K562 (cell line): ENCODE measurements around the gene TENM3. TPM values are rescaled to one million over a fixed set of nuclear protein-coding genes. Genes with fewer than 3 reads are reported as not detected.

Experiments used
- ATAC-seq: fragments of 200-7000 bp; cut with Tn5 transposase; 3 replicates; pipeline ENCODE4 v1.9.1; 2020; ENCODE audit warnings: moderate library complexity
- BruUV-seq: library from RNA; stranded (reverse); fragments of 400-500 nt; replicated peaks from 2 replicates; lab custom pipeline; 2021; lab: Mats Ljungman, UMichigan
- CTCF ChIA-PET: fragments of 300-600 bp; formaldehyde crosslinking; extraction: SDS; loops from one replicate; lab custom pipeline; 2021; ENCODE audit warnings: low intra/inter-chr PET ratio; lab: Yijun Ruan, JAX
- POLR2A ChIA-PET: fragments of 300-600, 350-650 bp; sonication (Branson Sonifier 250); formaldehyde crosslinking; extraction: SDS; loops from one replicate; lab custom pipeline; 2021; ENCODE audit warnings: antibody characterized with exemption, inconsistent platforms; lab: Yijun Ruan, JAX
- DNase-seq, 4 experiments: peaks; one replicate each; pipeline versions ENCODE4 v3.0.0 to v3.0.0-alpha.2; 2011 to 2018; ENCODE audit warnings: low spot score in 3 of 4, mixed read lengths in 3 of 4; ENCODE audit errors: extremely low read depth in 1 of 4
- FAIRE-seq: peaks from 2 replicates; lab custom pipeline; 2011; peaks lifted over from hg19 to GRCh38; lab: Jason Lieb, UNC
- H2AFZ ChIP-seq: 2 replicates; pipeline ENCODE4 v1.6.0; 2011; ENCODE audit warnings: low read depth, low read length, control low read depth, inconsistent platforms
- H3K27ac ChIP-seq: fragments of 200-600 bp; 3 replicates; pipeline ENCODE4 v1.8.0; 2011; ENCODE audit warnings: low read depth, mild to moderate bottlenecking, control low read depth, inconsistent platforms, low read length, moderate library complexity, mixed read lengths; ENCODE audit errors: extremely low read depth
- H3K27me3 ChIP-seq, 2 experiments: fragments of 300-600 bp in 1 of 2; 2 replicates in 1 of 2; 3 replicates in 1 of 2; pipeline versions ENCODE4 v1.6.0 to v1.8.0; 2011; ENCODE audit warnings: inconsistent platforms in 2 of 2, low read length in 2 of 2, mild to moderate bottlenecking in 1 of 2, mixed read lengths in 1 of 2, moderate library complexity in 1 of 2; ENCODE audit not compliant: control insufficient read depth in 2 of 2, insufficient read depth in 2 of 2
- H3K36me3 ChIP-seq: fragments of 300-600 bp; 3 replicates; pipeline ENCODE4 v1.8.0; 2011; ENCODE audit warnings: mild to moderate bottlenecking, low read length, inconsistent platforms; ENCODE audit not compliant: control insufficient read depth, insufficient read depth
- H3K4me1 ChIP-seq, 2 experiments: fragments of 200-600 bp in 1 of 2; replicated peaks in 1 of 2; 2 replicates in 1 of 2; 3 replicates in 1 of 2; pipeline versions ENCODE4 v1.5.1 to v1.8.0; 2011; ENCODE audit warnings: inconsistent platforms in 2 of 2, low read length in 2 of 2, mild to moderate bottlenecking in 1 of 2, mixed read lengths in 1 of 2, moderate library complexity in 1 of 2; ENCODE audit not compliant: control insufficient read depth in 2 of 2, insufficient read depth in 2 of 2
- H3K4me2 ChIP-seq: 2 replicates; pipeline ENCODE4 v1.6.1; 2011; ENCODE audit warnings: low read length, control low read depth, inconsistent platforms, mixed read lengths; ENCODE audit not compliant: insufficient read depth
- H3K4me3 ChIP-seq: fragments of 200-600 bp; sonication (generic), shearing (Covaris generic); 2 replicates; pipeline ENCODE4 v1.5.1; 2016; ENCODE audit warnings: control low read depth, inconsistent platforms
- H3K79me2 ChIP-seq: fragments of 200-600 bp; 3 replicates; pipeline ENCODE4 v1.8.0; 2011; ENCODE audit warnings: low read length, inconsistent platforms; ENCODE audit not compliant: control insufficient read depth, insufficient read depth
- H3K9ac ChIP-seq, 2 experiments: 2 replicates each; pipeline versions ENCODE4 v1.6.0 to v1.6.1; 2011; ENCODE audit warnings: low read depth in 2 of 2, low read length in 2 of 2, control low read depth in 1 of 2, inconsistent platforms in 1 of 2, mild to moderate bottlenecking in 1 of 2, mixed read lengths in 1 of 2; ENCODE audit not compliant: insufficient read depth in 1 of 2
- H3K9me1 ChIP-seq: one replicate; pipeline ENCODE4 v1.6.0; 2011; ENCODE audit warnings: inconsistent platforms, mild to moderate bottlenecking, low read length, moderate library complexity; ENCODE audit not compliant: control insufficient read depth, insufficient read depth
- H3K9me3 ChIP-seq: replicated peaks from 2 replicates; pipeline ENCODE4 v1.5.1; 2011; ENCODE audit warnings: low read depth, low read length, inconsistent platforms; ENCODE audit not compliant: control insufficient read depth, insufficient read depth
- H4K20me1 ChIP-seq: replicated peaks from 2 replicates; pipeline ENCODE4 v1.6.1; 2011; ENCODE audit warnings: low read length, inconsistent platforms, mixed read lengths; ENCODE audit not compliant: control insufficient read depth, insufficient read depth
- BRF1 ChIP-seq: IDR thresholded peaks from 3 replicates; pipeline ENCODE4 v1.6.1; 2011; ENCODE audit warnings: borderline replicate concordance, mild to moderate bottlenecking; ENCODE audit not compliant: insufficient read length; ENCODE audit errors: extremely low read depth
- CSDE1 ChIP-seq, 2 experiments: fragments of 450-650 bp; IDR thresholded peaks; 2 replicates each; pipeline ENCODE4 v1.6.1; 2016; ENCODE audit warnings: mild to moderate bottlenecking in 1 of 2
- DPF2 ChIP-seq: fragments of 450-650 bp; IDR thresholded peaks from 2 replicates; pipeline ENCODE4 v1.6.1; 2016
- E2F1 ChIP-seq: sonication (generic); formaldehyde crosslinking; IDR thresholded peaks from 2 replicates; pipeline ENCODE4 v1.8.1; 2023; ENCODE audit warnings: mild to moderate bottlenecking, missing genetic modification reagents, moderate library complexity
- HMBOX1 ChIP-seq: sonication (generic); IDR thresholded peaks from 2 replicates; pipeline ENCODE4 v1.6.1; 2016
- IRF2 ChIP-seq: sonication (generic); formaldehyde crosslinking; IDR thresholded peaks from 2 replicates; pipeline ENCODE4 v1.8.1; 2022; ENCODE audit warnings: mild to moderate bottlenecking, missing genetic modification reagents
- MAFF ChIP-seq: IDR thresholded peaks from 2 replicates; pipeline ENCODE4 v1.6.1; 2012; ENCODE audit warnings: low read length, improper control_type of control experiment
- POU5F1 ChIP-seq: fragments of 150-350 bp; IDR thresholded peaks from 2 replicates; pipeline ENCODE4 v1.6.1; 2014; ENCODE audit warnings: borderline replicate concordance, low read length, low read depth, mild to moderate bottlenecking; ENCODE audit not compliant: partially characterized antibody
- RBM34 ChIP-seq: fragments of 200-400 bp; formaldehyde crosslinking; IDR thresholded peaks from 2 replicates; pipeline ENCODE4 v1.6.1; 2018; ENCODE audit warnings: low read length, borderline replicate concordance; ENCODE audit not compliant: insufficient read depth
- SMARCA5 ChIP-seq: fragments of 450-650 bp; IDR thresholded peaks from 2 replicates; pipeline ENCODE4 v1.6.1; 2016
- SRSF3 ChIP-seq: fragments of 200-400 bp; formaldehyde crosslinking; IDR thresholded peaks from 2 replicates; pipeline ENCODE4 v1.6.1; 2016; ENCODE audit warnings: mild to moderate bottlenecking, low read length, moderate library complexity; ENCODE audit not compliant: insufficient read depth
- TEAD1 ChIP-seq, 2 experiments: fragments of 450-650 bp in 1 of 2; sonication (generic) in 1 of 2; formaldehyde crosslinking; IDR thresholded peaks; 2 replicates each; pipeline versions ENCODE4 v1.4.0 to v1.8.0; 2020 to 2022; ENCODE audit warnings: mild to moderate bottlenecking in 2 of 2, missing genetic modification reagents in 1 of 2
- TOE1 ChIP-seq, 2 experiments: fragments of 450-650 bp in 1 of 2; sonication (generic) in 1 of 2; formaldehyde crosslinking in 1 of 2; IDR thresholded peaks; 2 replicates each; pipeline versions ENCODE4 v1.7.1 to v1.8.0; 2016 to 2022; ENCODE audit warnings: borderline replicate concordance in 2 of 2, mild to moderate bottlenecking in 2 of 2, antibody characterized with exemption in 1 of 2, inconsistent platforms in 1 of 2, low read depth in 1 of 2, missing genetic modification reagents in 1 of 2, moderate library complexity in 1 of 2
- ZNF41 ChIP-seq: fragments of 250-450 bp; sonication (Bioruptor Pico); conservative IDR thresholded peaks from 2 replicates; pipeline ENCODE4 v1.4.0; 2020; ENCODE audit warnings: mild to moderate bottlenecking
- WGBS: fragments of 100-300 bp; shearing (Covaris generic); methylation state at CpG from one replicate; pipeline ENCODE4 v1.1.6; 2016; ENCODE audit warnings: low coverage, mixed read lengths; ENCODE audit not compliant: insufficient coverage; ENCODE audit errors: missing lambda C conversion rate; 5-methylcytosine and 5-hydroxymethylcytosine counted together
- in situ Hi-C: fragments of 300-500 bp; cut with MboI; formaldehyde crosslinking; loops from 4 replicates; pipeline ENCODE4 v1.15.0; 2018; ENCODE audit warnings: inconsistent platforms, mixed read lengths
- intact Hi-C: fragments of 100-400 bp; cut with micrococcal nuclease; formaldehyde crosslinking; loops from 2 replicates; pipeline ENCODE4 v1.14.2; 2022
- polyA plus RNA-seq, 8 experiments: library from polyadenylated mRNA; depleted of rRNA in 4 of 8; stranded (reverse) in 5 of 8; unstranded in 3 of 8; fragments of >200 nt; fragmentation: Nextera tagmentation in 2 of 8; fragmentation: Illumina TruSeq in 1 of 8; extraction: Ambion mirVana in 2 of 8; extraction: Trizol in 1 of 8; gene quantifications; 2 replicates each; pipeline versions ENCODE4 v1.2.1 to v1.2.3, GENCODE V29; 2011 to 2014; ENCODE audit warnings: inconsistent platforms in 1 of 8, missing spikeins in 1 of 8
- total RNA-seq, 7 experiments: library from RNA; depleted of rRNA in 6 of 7; stranded (reverse); fragments of >200 nt in 6 of 7; fragmentation: Illumina TruSeq in 2 of 7; extraction: Trizol in 2 of 7; gene quantifications; 2 replicates each; pipeline versions ENCODE4 v1.2.1 to v1.2.3, GENCODE V29; 2011 to 2021; ENCODE audit warnings: low replicate concordance in 1 of 7

TENM3 gene
- total and polyA plus RNA-seq, 9 of the 15 experiments (the other 6 are each of a cell fraction or from before 2014, with no cell fraction given): 0.01 to 0.02 TPM; not detected in 7

- intact Hi-C loops (no loop called here), in situ Hi-C loops (no loop called here)
- POLR2A ChIA-PET: no interaction called here
- H3K4me1 ChIP-seq: no peaks in the 10 kb centered on the region
- H3K9me3 ChIP-seq: no peaks in the 10 kb centered on the region
- DNase-seq: no peak
- no peak overlapping the region for H3K27ac ChIP-seq
- ATAC-seq: no peak
- H2AFZ ChIP-seq: no peak overlapping the region
- no peaks in the 10 kb centered on the region for H3K36me3 ChIP-seq
- 0% methylated on average over 5 of the region's 5 CpGs for whole genome bisulfite sequencing
- H3K4me3 ChIP-seq: no peak overlapping the region
- no peaks in the 10 kb centered on the region for H4K20me1 ChIP-seq
- no peak for FAIRE-seq
- no TSS peak for BruUV-seq
- H3K4me2 ChIP-seq: no peak overlapping the region
- no peaks in the 10 kb centered on the region for H3K27me3 ChIP-seq
- CTCF ChIA-PET: no interaction called here
- no peak overlapping the region for H3K9ac ChIP-seq
- TF ChIP-seq SMARCA5: no peak
- TF ChIP-seq E2F1 (CRISPR knock-in tag): no peak
- TF ChIP-seq TOE1 (IDR thresholded peaks at IDR 0.05; ENCODE audit: borderline replicate concordance): no peak
- TF ChIP-seq TOE1 (CRISPR knock-in tag; IDR thresholded peaks at IDR 0.05; ENCODE audit: borderline replicate concordance, low read depth): no peak
- TF ChIP-seq CSDE1 (IDR thresholded peaks at IDR 0.05): no peak
- TF ChIP-seq MAFF: no peak
- TF ChIP-seq BRF1: no peak
- no peak for TF ChIP-seq RBM34
- no peak for TF ChIP-seq HMBOX1
- no peak for TF ChIP-seq IRF2 (CRISPR knock-in tag)
- no peak for TF ChIP-seq SRSF3
- no peak for TF ChIP-seq TEAD1 (CRISPR knock-in tag; IDR thresholded peaks at IDR 0.05)
- no peak for TF ChIP-seq POU5F1
- TF ChIP-seq DPF2: no peak
- TF ChIP-seq ZNF41 (CRISPR knock-in tag): no peak
- H3K79me2 ChIP-seq: no peaks in the 10 kb centered on the region
- no peaks in the 10 kb centered on the region for H3K9me1 ChIP-seq
These were observed 251.8 kb downstream of the TENM3 start for GRCh38 chr4:182495031-182495430.
